NB4 (cell line): ENCODE results near the gene SLC66A3.

Experiments
- MYC ChIP-seq: IDR thresholded peaks from 2 replicates; pipeline ENCODE4 v1.6.1; 2011; ENCODE audit warnings: low read depth, low read length
- POLR2A ChIP-seq: IDR thresholded peaks from 2 replicates; pipeline ENCODE4 v1.6.1; 2011; ENCODE audit warnings: mild to moderate bottlenecking; ENCODE audit not compliant: insufficient read length; ENCODE audit errors: extremely low read depth
- TF ChIP-seq, protein P1 (sequence below): IDR thresholded peaks from one replicate; pipeline ENCODE4 v1.5.1; 2012; ENCODE audit warnings: low read depth, low read length
- TF ChIP-seq, protein P2 (sequence below): IDR thresholded peaks from 2 replicates; pipeline ENCODE4 v1.6.1; 2011; ENCODE audit warnings: low read depth, low read length

DNA sequence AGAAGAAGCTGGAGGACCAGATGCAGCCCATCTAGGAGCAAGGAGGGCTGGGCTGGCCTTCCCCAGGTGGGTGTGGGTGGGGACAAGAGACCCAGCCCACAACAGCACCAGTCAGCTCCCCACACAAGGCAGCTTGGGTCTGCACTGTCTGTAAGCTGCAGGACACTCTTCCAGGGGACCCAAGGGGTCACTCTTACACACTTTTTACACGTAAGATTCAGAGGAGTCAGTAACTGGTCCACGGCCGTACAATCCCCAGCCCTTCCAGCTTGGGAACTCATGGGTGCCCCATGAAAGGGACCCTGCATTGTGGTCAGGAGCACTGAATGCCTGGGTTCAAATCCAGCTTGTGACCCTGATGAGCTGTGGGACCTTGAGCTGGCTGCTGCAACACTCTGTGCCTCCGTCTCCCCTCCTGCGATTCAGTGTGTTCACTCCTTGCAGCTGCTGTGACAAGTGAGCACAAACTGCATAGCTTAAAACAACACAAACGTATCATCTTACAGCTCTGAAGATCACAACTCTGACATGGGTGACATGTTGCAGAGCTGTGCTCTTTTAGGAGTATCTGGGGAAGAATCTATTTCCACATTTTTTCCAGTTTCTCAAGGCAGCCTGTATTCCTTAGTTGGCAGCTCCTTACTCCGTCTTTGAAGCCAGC lies 11.1 kb upstream of the SLC66A3 start:
- TF ChIP-seq, protein P1, sequence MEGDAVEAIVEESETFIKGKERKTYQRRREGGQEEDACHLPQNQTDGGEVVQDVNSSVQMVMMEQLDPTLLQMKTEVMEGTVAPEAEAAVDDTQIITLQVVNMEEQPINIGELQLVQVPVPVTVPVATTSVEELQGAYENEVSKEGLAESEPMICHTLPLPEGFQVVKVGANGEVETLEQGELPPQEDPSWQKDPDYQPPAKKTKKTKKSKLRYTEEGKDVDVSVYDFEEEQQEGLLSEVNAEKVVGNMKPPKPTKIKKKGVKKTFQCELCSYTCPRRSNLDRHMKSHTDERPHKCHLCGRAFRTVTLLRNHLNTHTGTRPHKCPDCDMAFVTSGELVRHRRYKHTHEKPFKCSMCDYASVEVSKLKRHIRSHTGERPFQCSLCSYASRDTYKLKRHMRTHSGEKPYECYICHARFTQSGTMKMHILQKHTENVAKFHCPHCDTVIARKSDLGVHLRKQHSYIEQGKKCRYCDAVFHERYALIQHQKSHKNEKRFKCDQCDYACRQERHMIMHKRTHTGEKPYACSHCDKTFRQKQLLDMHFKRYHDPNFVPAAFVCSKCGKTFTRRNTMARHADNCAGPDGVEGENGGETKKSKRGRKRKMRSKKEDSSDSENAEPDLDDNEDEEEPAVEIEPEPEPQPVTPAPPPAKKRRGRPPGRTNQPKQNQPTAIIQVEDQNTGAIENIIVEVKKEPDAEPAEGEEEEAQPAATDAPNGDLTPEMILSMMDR: no peak
- TF ChIP-seq POLR2A (no peak), MYC (no peak)
- TF ChIP-seq, protein P2, sequence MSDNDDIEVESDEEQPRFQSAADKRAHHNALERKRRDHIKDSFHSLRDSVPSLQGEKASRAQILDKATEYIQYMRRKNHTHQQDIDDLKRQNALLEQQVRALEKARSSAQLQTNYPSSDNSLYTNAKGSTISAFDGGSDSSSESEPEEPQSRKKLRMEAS: no peak
